ENCODE results near the gene CXCR6. TPM values are rescaled to one million over a fixed set of nuclear protein-coding genes. Genes with fewer than 3 reads are reported as not detected.

CXCR6 gene
- total RNA-seq, 1 donor from 2014 or later = 91.7 TPM

GRCh38 chr3:45985532-45986302 lies 42.5 kb downstream of the CXCR6 start:
- intact Hi-C loops (cut with micrococcal nuclease) = no loop called here

- intact Hi-C loops (cut with micrococcal nuclease) = no loop called here
Observed at GRCh38 chr3:45986303-45986982, 43.2 kb downstream of the CXCR6 start.

DNA sequence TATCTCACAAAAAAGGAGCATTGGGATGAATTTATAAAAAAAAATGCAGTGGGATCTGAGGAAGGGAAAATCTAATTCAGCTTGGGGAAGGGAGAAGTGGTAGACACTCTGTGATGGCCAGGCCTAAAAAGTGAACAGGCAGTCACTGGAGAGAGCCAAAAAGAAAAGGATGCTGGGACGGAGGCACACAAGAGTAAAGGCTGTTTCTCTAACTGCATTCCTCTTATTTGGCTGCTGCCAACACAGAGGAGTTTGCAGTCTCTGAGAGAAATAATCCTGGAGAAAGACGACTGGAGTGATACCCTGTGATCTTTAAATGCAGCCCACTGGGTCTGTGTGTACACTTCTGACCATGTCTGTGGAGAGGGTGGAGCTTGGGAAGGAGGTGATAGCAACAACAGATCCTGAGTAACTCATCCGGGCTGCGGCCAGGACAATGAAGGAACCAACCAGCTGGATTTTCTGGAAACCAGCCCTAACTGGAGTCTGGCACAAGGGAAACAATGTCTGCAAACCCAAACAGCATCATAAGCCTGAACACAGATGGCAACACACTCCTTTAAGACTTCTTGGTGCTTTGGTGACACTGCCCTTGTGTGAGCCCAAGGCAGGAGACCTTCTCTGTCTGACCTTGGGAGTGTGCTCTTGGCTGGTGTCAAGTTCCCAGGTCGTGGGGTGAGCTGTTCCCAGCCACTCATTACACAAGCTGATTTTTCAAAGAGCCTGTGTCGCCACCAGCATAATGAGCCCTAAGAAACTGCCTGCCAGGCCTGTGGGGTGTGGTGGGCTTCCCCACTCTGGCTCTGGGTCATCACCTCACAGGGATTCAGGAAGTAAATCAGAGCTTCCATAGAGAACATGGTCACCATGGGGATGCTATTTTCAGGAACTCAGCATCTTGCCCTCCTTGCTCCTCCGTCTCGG lies 44.4 kb downstream of the CXCR6 start:
- intact Hi-C loops (cut with micrococcal nuclease) = no loop called here

- intact Hi-C loops (cut with micrococcal nuclease) = no loop called here
Observed at GRCh38 chr3:45988362-45988761, 45.1 kb downstream of the CXCR6 start.

DNA sequence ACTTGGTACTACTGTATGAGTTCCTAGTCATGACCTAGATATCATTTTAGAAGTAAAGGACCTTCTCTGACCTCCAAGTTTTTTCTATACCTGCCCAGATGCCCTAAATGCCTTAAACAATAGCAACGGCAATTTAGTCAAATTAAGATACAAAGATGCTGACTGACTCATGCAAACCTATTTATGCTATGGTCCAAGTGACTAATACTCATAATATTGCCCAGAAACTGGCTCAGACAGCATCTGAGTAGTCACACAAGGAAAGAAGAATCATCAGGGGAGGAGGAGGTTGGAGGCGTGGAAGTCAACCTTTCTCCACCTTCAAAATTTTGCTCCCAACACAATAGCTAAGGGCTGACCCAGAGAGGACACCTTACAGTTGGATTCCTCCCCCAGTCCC lies 45.5 kb downstream of the CXCR6 start:
- intact Hi-C loops (cut with micrococcal nuclease) = no loop called here

DNA sequence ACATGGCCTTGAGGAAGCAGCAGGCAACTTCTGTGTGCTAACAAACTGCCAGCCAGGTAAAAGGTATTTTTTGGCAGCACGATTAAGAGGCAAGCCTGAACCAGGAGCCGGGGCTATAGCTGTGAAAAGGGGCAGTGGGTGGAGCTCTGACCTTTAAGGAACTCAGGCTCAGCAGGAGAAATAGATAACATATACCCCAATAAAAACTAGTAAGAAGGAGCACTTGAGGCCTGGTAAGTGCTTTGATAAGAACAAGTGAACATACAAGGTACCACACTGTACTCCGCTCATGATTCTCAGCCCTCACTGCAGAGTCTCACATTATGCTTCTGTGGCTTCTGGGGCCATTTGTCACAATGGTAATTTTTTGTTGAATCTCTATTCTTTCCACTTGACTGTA lies 46.9 kb downstream of the CXCR6 start:
- intact Hi-C loops (cut with micrococcal nuclease) = loop anchor here (5.0 to 10.0 kb wide), 4 partner anchors 145 to 547 kb away; partner anchors contain the start of gene LZTFL1

DNA sequence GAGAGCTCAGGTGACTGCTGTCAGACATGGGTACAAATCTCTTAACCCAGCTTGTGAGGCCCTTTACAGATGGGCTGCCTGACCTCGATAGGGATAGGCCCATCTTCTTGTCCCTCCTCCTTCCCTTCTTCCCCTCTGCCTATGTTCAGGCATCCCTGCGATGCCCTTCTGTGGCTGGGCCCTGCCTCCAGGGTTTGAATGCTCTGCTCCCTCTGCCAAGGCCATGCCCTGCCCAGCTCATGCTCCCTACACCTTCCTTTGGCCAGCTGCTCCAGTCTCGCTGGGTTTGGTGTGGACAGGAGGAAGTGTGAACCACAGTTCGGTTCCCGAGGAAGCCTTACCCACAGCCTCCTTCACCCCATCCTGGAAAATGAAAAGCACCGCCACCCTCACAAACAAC lies 48.1 kb downstream of the CXCR6 start:
- intact Hi-C loops (cut with micrococcal nuclease) = loop anchor here (5.0 to 10.0 kb wide), 4 partner anchors 147 to 546 kb away; partner anchors contain the start of gene LZTFL1

GRCh38 chr3:45992133-45992729 lies 49.0 kb downstream of the CXCR6 start:
- intact Hi-C loops (cut with micrococcal nuclease) = loop anchor here (5.0 to 10.0 kb wide), 4 partner anchors 147 to 545 kb away; partner anchors contain the start of gene LZTFL1

DNA sequence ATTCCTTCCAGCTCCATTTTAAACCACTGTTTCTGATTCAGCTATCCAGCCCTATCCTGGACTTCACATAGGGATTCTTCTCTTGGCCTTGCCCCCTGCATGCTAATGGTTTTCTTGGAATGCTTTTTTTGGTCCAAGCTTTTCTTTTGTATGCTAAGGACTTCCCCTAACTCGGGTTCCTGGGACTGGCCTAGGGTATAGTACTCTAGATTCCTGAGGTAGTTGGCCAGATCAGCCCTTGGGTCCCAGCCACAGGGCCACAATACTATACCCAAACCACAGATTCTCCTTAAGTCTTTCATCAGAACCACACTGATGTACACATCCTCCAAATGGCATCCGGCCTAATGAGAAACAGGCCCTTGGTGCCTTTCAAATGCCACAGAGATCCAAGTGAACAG lies 49.6 kb downstream of the CXCR6 start:
- intact Hi-C loops (cut with micrococcal nuclease) = loop anchor here (1.0 to 10.0 kb wide), 8 partner anchors 15 to 544 kb away; partner anchors contain the start of genes CCR1 and LZTFL1

DNA sequence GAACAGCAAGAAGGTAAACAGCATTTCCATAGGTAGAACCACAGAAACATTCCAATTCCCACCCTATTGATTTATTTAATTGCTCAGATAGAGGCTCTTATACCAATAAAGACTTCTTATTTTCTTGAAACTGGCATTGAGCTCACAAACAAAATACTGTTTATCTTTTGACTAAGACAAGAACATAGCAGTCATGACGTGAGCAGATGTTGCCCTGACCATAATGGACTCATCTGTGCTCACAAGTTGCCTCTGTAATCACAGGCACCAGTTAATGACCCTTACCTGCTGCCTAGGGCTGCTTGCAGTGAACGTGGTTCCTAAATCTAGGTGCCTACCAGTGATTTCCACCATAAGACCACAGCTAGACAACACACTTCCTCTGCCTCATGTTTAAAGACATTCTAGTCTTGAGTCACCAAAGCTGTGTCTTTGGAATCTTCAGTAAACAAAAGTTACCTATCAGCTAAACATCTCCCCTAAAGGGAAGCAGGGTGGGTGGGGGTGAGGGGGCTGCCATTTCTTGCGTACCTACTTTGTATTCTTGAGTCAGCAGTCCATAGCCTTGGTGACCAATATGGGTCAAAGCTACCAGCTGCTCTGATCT lies 50.3 kb downstream of the CXCR6 start:
- intact Hi-C loops (cut with micrococcal nuclease) = loop anchor here (1.0 to 10.0 kb wide), 12 partner anchors 15 to 544 kb away; partner anchors contain the start of genes CCR1, CCR5, LZTFL1 and SACM1L

- intact Hi-C loops (cut with micrococcal nuclease) = loop anchor here (1.0 to 10.0 kb wide), 11 partner anchors 16 to 543 kb away; partner anchors contain the start of genes CCR5, CXCR6, LZTFL1 and SACM1L
Observed at GRCh38 chr3:45994419-45995235, 51.4 kb downstream of the CXCR6 start.

GRCh38 chr3:45995236-45996192 lies 52.2 kb downstream of the CXCR6 start, which contains the start of gene FYCO1:
TSS of gene FYCO1 (minus strand) at chr3:45995824. CDS start at chr3:45984910, 10,914 bp downstream.
- intact Hi-C loops (cut with micrococcal nuclease) = loop anchor here (1.0 to 10.0 kb wide), 8 partner anchors 15 to 375 kb away; partner anchors contain the start of genes CCR5, CXCR6, LZTFL1 and SACM1L

DNA sequence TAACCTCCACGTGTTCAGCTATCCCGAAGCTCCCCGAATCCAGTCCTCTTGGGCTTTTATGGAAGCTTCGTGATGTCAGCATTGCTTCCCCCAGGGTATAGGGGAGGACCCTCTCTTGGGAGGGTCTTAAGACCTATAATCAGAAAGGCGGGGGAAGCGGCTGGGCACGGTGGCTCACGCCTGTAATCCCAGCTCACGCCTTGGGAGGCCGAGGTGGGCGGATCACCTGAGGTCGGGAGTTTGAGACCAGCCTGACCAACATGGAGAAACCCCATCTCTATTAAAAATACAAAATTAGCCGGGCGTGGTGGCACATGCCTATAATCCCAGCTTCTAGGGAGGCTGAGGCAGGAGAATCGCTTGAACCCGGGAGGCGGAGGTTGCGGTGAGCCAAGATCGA lies 54.2 kb downstream of the CXCR6 start:
- intact Hi-C loops (cut with micrococcal nuclease) = loop anchor here (10.0 kb wide), 1 partner anchor 153 kb away; the partner anchor contains the start of gene LZTFL1

DNA sequence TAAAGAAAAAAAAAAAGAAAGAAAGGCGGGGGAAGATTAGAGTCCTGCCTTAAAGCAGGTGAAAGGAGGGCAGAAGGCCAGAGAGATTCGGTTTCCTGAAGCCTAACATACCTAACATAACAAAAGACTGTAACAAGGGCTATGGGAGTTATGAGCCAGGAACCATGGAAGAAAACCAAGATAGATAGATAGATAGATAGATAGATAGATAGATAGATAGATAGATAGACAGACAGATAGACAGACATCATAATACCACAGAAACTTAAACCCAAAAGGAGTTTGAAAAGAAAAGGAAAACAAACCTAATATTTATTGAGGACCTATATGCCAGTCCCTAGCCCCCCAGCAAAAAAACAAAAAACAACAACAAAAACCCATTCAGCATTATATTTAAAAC lies 54.7 kb downstream of the CXCR6 start:
- intact Hi-C loops (cut with micrococcal nuclease) = loop anchor here (10.0 kb wide), 1 partner anchor 153 kb away; the partner anchor contains the start of gene LZTFL1
